GM21576 (cell line): ENCODE data around the gene ODF4.
"Not testable (repeated sequence)": the region's sequence is repeated elsewhere in the genome, so short reads cannot be mapped to it uniquely, and the experiment has no call there.

ENCODE experiments used
- ATAC-seq: cut with Tn5 transposase; IDR thresholded peaks from one replicate; pipeline ENCODE4 v1.9.1; 2021; ENCODE audit warnings: mild to moderate bottlenecking, moderate library complexity; ENCODE audit not compliant: unreplicated experiment

ODF4 gene

DNA sequence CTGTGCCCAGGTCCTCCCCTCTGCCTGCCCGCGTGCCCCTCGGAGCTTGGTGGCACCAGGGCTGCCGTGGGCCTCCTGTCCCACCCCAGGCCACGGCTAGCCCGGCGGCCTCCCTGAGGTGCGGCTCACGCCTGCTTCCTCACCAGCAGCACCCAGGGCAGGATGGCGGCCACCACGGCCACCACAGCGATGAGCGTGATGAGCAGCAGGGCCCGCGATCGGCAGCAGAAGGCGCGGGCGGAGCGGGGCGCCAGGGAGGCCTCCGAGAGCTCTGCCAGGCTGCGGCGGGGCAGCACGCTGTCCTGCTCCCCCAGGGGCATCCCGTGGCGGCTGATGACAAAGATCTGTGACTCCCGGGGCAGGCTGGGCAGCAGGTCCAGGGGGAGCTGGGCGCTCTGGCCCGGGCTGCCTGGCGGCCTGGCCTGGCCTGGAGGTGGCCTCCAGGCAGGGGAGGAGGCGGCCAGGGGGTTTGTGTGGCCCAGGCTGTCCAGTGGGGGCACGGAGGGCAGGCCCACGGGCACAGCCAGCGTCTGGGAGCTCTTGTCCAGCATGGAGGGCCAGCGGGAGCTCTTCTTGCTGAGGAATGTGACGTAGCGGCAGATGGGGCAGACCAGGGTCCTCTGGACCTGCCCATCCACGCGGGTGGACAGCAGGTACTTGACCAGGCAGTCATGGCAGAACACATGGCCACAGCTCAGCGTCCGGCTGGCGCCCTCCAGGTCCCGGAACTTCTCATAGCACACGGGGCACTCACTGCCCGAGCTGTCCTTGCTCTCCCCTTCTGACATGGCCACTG is 53.2 kb downstream of the ODF4 start:
- ATAC-seq = no peak

DNA sequence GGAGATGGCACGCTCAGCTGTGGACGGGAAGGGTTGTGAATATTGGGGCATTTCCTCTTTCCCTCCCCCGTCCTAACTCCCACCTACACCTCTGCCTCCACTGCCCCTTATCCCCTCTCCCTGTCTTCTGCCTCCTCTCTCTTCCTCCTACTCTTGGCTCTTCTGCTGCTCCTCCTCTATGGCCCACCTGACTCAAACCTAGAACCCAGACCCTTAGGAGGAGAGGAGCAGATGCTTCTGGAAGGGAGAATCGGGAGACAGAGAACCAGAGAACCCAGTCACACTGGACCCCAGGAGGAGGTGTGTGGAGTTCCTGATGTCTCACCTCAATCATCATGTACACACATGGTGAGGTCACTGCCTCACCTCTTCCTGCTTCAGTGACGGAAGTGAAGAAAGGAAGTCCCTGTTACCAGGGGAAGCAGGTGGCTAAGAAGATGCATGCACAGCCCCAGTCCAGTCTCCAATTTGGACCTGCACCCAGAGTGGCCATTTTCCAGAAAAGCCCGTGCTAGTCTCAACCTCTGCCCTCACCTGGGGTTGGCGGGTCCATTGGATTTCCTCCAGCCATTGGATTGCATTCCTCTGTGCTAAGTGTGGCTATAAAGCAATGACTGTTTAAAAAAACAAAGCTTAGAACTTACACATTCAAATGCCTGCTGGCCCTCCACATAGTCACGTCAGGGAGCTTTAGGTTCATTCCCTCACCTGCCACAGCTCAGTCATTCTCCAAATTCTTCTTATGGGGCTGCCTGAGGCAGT is 54.0 kb downstream of the ODF4 start:
- ATAC-seq = no peak

DNA sequence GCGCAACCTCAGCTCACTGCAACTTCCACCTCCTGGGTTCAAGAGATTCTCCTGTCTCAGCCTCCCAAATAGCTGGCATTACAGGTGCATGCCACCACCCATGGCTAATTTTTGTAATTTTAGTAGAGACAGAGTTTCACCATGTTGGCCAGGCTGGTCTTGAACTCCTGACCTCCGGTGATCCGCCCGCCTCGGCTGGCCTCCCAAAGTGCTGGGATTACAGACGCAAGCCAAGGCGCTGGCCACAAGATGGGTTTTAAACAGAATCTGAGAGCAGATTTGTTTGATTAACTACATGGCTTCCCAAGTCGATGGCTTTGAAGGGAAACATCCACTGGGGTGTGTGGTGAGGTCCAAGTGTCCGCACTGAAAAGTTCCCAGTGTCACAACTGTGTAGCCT is 54.9 kb downstream of the ODF4 start:
- ATAC-seq = not testable (repeated sequence)
